K562 (cell line): ENCODE data around the gene RWDD1. TPM values are rescaled to one million over a fixed set of nuclear protein-coding genes. Genes with fewer than 3 reads are reported as not detected.

Experiments used
- ESRRA ChIP-seq: fragments of 450-650 bp; IDR thresholded peaks from 2 replicates; pipeline ENCODE4 v1.6.1; 2014; ENCODE audit warnings: low read depth, mild to moderate bottlenecking, moderate library complexity, borderline replicate concordance
- FOXK2 ChIP-seq, 2 experiments: fragments of 450-650 bp; IDR thresholded peaks in 1 of 2; conservative IDR thresholded peaks in 1 of 2; 2 replicates each; pipeline ENCODE4 v1.6.1; 2016; ENCODE audit warnings: low read depth in 2 of 2, mild to moderate bottlenecking in 1 of 2
- PATZ1 ChIP-seq: fragments of 250-450 bp; sonication (Bioruptor Pico); IDR thresholded peaks from 2 replicates; pipeline ENCODE4 v1.5.0; 2020; ENCODE audit warnings: mild to moderate bottlenecking, borderline replicate concordance
- PCBP1 ChIP-seq: fragments of 200-400 bp; formaldehyde crosslinking; IDR thresholded peaks from 2 replicates; pipeline ENCODE4 v1.6.1; 2018; ENCODE audit warnings: mild to moderate bottlenecking, low read depth, low read length; ENCODE audit not compliant: poor library complexity, severe bottlenecking
- PREB ChIP-seq: sonication (generic); formaldehyde crosslinking; IDR thresholded peaks from 2 replicates; pipeline ENCODE4 v1.8.1; 2023; ENCODE audit warnings: mild to moderate bottlenecking, missing genetic modification reagents
- RBM34 ChIP-seq: fragments of 200-400 bp; formaldehyde crosslinking; IDR thresholded peaks from 2 replicates; pipeline ENCODE4 v1.6.1; 2018; ENCODE audit warnings: low read length, borderline replicate concordance; ENCODE audit not compliant: insufficient read depth
- SRF ChIP-seq, 2 experiments: fragments of 250-450, 450-650 bp in 1 of 2; sonication (Bioruptor Pico) in 1 of 2; sonication (generic) in 1 of 2; formaldehyde crosslinking; IDR thresholded peaks; 2 replicates each; pipeline versions ENCODE4 v1.5.0 to v1.5.1; 2020 to 2022; ENCODE audit warnings: mild to moderate bottlenecking in 1 of 2, missing genetic modification reagents in 1 of 2
- STAT5B ChIP-seq: fragments of 250-450 bp; sonication (Bioruptor Pico); IDR thresholded peaks from 2 replicates; pipeline ENCODE4 v1.8.0; 2021; ENCODE audit warnings: mild to moderate bottlenecking, inconsistent platforms
- YBX1 ChIP-seq: fragments of 450-650 bp; IDR thresholded peaks from 2 replicates; pipeline ENCODE4 v1.7.1; 2016; ENCODE audit warnings: mild to moderate bottlenecking
- ZNF134 ChIP-seq: fragments of 250-450 bp; sonication (Bioruptor Pico); conservative IDR thresholded peaks from 2 replicates; pipeline ENCODE4 v1.4.0; 2020
- ZNF146 ChIP-seq: IDR thresholded peaks from one replicate; pipeline ENCODE4 v1.6.1; 2018; ENCODE audit warnings: missing compliant biosample characterization; ENCODE audit not compliant: unreplicated experiment
- ZNF24 ChIP-seq: fragments of 450-650 bp; IDR thresholded peaks from 2 replicates; pipeline ENCODE4 v1.6.1; 2016
- ZNF274 ChIP-seq: IDR thresholded peaks from 2 replicates; pipeline ENCODE4 v1.6.1; 2011; ENCODE audit warnings: low read depth, mild to moderate bottlenecking, low read length, moderate library complexity, borderline replicate concordance
- polyA plus RNA-seq, 8 experiments: library from polyadenylated mRNA; depleted of rRNA in 4 of 8; stranded (reverse) in 5 of 8; unstranded in 3 of 8; fragments of >200 nt; fragmentation: Nextera tagmentation in 2 of 8; fragmentation: Illumina TruSeq in 1 of 8; extraction: Ambion mirVana in 2 of 8; extraction: Trizol in 1 of 8; gene quantifications; 2 replicates each; pipeline versions ENCODE4 v1.2.1 to v1.2.3, GENCODE V29; 2011 to 2014; ENCODE audit warnings: inconsistent platforms in 1 of 8, missing spikeins in 1 of 8
- total RNA-seq, 7 experiments: library from RNA; depleted of rRNA in 6 of 7; stranded (reverse); fragments of >200 nt in 6 of 7; fragmentation: Illumina TruSeq in 2 of 7; extraction: Trizol in 2 of 7; gene quantifications; 2 replicates each; pipeline versions ENCODE4 v1.2.1 to v1.2.3, GENCODE V29; 2011 to 2021; ENCODE audit warnings: low replicate concordance in 1 of 7
- TF ChIP-seq, protein P1 (sequence below), 2 experiments: fragments of 450-650 bp in 1 of 2; IDR thresholded peaks; 2 replicates each; pipeline ENCODE4 v1.6.1; 2011 to 2017; ENCODE audit warnings: low read depth in 2 of 2, antibody characterized with exemption in 1 of 2, borderline replicate concordance in 1 of 2, low read length in 1 of 2, mild to moderate bottlenecking in 1 of 2, mixed read lengths in 1 of 2; ENCODE audit not compliant: control insufficient read depth in 1 of 2
- TF ChIP-seq, protein P2 (sequence below): fragments of 250-450 bp; sonication (Bioruptor Pico); IDR thresholded peaks from 2 replicates; pipeline ENCODE4 v1.5.0; 2022; ENCODE audit warnings: mild to moderate bottlenecking
- TF ChIP-seq, protein P3 (sequence below): fragments of 450-650 bp; IDR thresholded peaks from 2 replicates; pipeline ENCODE4 v1.6.1; 2016

The RWDD1 gene
- total and polyA plus RNA-seq, 9 of the 15 experiments (the other 6 are each of a cell fraction or from before 2014, with no cell fraction given): 31.9 to 89.8 (median 48.7) TPM

DNA sequence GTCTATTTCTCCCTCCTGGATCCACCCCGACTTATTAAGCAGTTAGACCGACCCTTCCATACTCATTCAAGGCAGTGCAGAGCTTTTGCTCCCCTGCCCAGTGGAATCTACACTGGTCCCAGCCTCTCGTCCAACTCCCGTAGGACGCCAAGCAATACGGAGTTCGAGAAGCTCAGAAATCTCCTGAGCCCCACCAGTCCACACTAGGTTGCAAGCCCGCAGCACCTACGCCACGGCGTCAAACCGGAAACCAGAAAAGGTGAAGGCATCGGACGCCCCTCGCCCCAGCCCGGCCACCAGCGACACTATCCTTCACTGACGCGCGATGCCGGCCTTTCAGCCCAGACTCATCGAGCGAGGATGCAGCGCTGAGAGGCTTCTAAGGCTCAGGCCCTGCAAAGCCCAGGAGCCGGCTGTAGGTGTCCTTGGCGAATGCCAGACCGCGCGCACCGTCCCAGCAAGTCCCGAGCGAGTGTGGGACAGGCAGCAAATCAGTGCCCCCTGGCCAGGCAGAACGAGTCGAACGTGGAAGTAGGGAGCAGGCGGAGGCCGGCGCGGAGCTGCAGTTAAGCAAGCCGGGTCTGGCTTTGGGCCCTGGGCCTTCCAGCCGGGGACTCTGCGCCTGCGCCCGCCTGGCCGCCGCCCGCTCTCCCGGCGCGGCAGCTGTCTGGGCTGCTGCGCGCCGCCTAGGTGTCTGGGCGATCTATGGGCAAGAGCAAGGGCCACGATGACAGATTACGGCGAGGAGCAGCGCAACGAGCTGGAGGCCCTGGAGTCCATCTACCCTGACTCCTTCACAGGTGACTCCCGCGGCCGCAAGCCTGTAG lies at the start of gene RWDD1 (continued):
- no peak for TF ChIP-seq PREB (CRISPR knock-in tag)
- no peak for TF ChIP-seq STAT5B
- TF ChIP-seq SRF (CRISPR knock-in tag; IDR thresholded peaks at IDR 0.05): no peak
- peak; percentile 68 to 92; a peak in 3 of 4 replicates for TF ChIP-seq FOXK2 (conservative IDR thresholded peaks at IDR 0.05 in 1 of 2, IDR thresholded peaks at IDR 0.05 in 1 of 2; ENCODE audit: low read depth in 2 of 2)
- TF ChIP-seq, protein P1, sequence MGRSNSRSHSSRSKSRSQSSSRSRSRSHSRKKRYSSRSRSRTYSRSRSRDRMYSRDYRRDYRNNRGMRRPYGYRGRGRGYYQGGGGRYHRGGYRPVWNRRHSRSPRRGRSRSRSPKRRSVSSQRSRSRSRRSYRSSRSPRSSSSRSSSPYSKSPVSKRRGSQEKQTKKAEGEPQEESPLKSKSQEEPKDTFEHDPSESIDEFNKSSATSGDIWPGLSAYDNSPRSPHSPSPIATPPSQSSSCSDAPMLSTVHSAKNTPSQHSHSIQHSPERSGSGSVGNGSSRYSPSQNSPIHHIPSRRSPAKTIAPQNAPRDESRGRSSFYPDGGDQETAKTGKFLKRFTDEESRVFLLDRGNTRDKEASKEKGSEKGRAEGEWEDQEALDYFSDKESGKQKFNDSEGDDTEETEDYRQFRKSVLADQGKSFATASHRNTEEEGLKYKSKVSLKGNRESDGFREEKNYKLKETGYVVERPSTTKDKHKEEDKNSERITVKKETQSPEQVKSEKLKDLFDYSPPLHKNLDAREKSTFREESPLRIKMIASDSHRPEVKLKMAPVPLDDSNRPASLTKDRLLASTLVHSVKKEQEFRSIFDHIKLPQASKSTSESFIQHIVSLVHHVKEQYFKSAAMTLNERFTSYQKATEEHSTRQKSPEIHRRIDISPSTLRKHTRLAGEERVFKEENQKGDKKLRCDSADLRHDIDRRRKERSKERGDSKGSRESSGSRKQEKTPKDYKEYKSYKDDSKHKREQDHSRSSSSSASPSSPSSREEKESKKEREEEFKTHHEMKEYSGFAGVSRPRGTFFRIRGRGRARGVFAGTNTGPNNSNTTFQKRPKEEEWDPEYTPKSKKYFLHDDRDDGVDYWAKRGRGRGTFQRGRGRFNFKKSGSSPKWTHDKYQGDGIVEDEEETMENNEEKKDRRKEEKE (IDR thresholded peaks at IDR 0.05; ENCODE audit: borderline replicate concordance in 1 of 2, control insufficient read depth in 1 of 2, low read depth in 2 of 2, low read length in 1 of 2): no peak; a peak in 1 of 4 replicates
- TF ChIP-seq YBX1: no peak
- TF ChIP-seq RBM34: no peak
- TF ChIP-seq PCBP1: peak; percentile 79
- no peak for TF ChIP-seq ZNF274
- TF ChIP-seq, protein P2, sequence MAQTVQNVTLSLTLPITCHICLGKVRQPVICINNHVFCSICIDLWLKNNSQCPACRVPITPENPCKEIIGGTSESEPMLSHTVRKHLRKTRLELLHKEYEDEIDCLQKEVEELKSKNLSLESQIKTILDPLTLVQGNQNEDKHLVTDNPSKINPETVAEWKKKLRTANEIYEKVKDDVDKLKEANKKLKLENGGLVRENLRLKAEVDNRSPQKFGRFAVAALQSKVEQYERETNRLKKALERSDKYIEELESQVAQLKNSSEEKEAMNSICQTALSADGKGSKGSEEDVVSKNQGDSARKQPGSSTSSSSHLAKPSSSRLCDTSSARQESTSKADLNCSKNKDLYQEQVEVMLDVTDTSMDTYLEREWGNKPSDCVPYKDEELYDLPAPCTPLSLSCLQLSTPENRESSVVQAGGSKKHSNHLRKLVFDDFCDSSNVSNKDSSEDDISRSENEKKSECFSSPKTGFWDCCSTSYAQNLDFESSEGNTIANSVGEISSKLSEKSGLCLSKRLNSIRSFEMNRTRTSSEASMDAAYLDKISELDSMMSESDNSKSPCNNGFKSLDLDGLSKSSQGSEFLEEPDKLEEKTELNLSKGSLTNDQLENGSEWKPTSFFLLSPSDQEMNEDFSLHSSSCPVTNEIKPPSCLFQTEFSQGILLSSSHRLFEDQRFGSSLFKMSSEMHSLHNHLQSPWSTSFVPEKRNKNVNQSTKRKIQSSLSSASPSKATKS (CRISPR knock-in tag): no peak
- no peak; the same call in 1 of the 2 replicates for TF ChIP-seq ZNF134 (CRISPR knock-in tag)
- TF ChIP-seq ZNF24: no peak
- TF ChIP-seq ZNF146 (CRISPR knock-in tag): no peak
- TF ChIP-seq, protein P3, sequence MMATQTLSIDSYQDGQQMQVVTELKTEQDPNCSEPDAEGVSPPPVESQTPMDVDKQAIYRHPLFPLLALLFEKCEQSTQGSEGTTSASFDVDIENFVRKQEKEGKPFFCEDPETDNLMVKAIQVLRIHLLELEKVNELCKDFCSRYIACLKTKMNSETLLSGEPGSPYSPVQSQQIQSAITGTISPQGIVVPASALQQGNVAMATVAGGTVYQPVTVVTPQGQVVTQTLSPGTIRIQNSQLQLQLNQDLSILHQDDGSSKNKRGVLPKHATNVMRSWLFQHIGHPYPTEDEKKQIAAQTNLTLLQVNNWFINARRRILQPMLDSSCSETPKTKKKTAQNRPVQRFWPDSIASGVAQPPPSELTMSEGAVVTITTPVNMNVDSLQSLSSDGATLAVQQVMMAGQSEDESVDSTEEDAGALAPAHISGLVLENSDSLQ: no peak; the same call in 1 of the 2 replicates
- TF ChIP-seq PATZ1: peak; percentile 40; the same call in 1 of the 2 replicates
- TF ChIP-seq ESRRA: peak; percentile 51; the same call in 1 of the 2 replicates
